Liver (tissue), 3 donors: ENCODE results near the gene FAM170B.

Experiments
- EGR1 ChIP-seq, 2 donors: IDR thresholded peaks; 2 replicates each; pipeline ENCODE4 v1.6.1; 2016 to 2018; ENCODE audit warnings: antibody characterized with exemption in 2 of 2, low read depth in 2 of 2
- GABPA ChIP-seq, 2 donors: IDR thresholded peaks in 1 of 2; conservative IDR thresholded peaks in 1 of 2; 2 replicates each; pipeline ENCODE4 v1.6.1; 2016; ENCODE audit warnings: antibody characterized with exemption in 2 of 2, mild to moderate bottlenecking in 1 of 2, moderate library complexity in 1 of 2
- HNF4A ChIP-seq, 2 donors: conservative IDR thresholded peaks; 2 replicates each; pipeline ENCODE4 v1.6.1; 2016; ENCODE audit warnings: antibody characterized with exemption in 2 of 2, mild to moderate bottlenecking in 2 of 2
- HNF4G ChIP-seq: IDR thresholded peaks from 2 replicates; pipeline ENCODE4 v1.6.1; 2016; ENCODE audit warnings: antibody characterized with exemption
- JUND ChIP-seq, 2 donors: IDR thresholded peaks; 2 replicates each; pipeline ENCODE4 v1.6.1; 2016; ENCODE audit warnings: antibody characterized with exemption in 2 of 2
- NR2F2 ChIP-seq: IDR thresholded peaks from 2 replicates; pipeline ENCODE4 v1.6.1; 2016; ENCODE audit warnings: antibody characterized with exemption
- RAD21 ChIP-seq, 2 donors: IDR thresholded peaks; 2 replicates each; pipeline ENCODE4 v1.6.1; 2016; ENCODE audit warnings: antibody characterized with exemption in 2 of 2, mild to moderate bottlenecking in 2 of 2
- RXRA ChIP-seq, 2 donors: IDR thresholded peaks; 2 replicates each; pipeline ENCODE4 v1.6.1; 2017 to 2018; ENCODE audit warnings: antibody characterized with exemption in 2 of 2, mild to moderate bottlenecking in 1 of 2
- TAF1 ChIP-seq: conservative IDR thresholded peaks from 2 replicates; pipeline ENCODE4 v1.6.1; 2016; ENCODE audit warnings: antibody characterized with exemption, mild to moderate bottlenecking
- YY1 ChIP-seq: IDR thresholded peaks from 2 replicates; pipeline ENCODE4 v1.6.1; 2016; ENCODE audit warnings: antibody characterized with exemption, mild to moderate bottlenecking
- TF ChIP-seq, protein P1 (sequence below): fragments of 150-350 bp; IDR thresholded peaks from 2 replicates; pipeline ENCODE4 v1.5.1; 2017; ENCODE audit warnings: improper control_type of control experiment, low read depth, low read length; ENCODE audit not compliant: missing input control
- TF ChIP-seq, protein P2 (sequence below): IDR thresholded peaks from 2 replicates; pipeline ENCODE4 v1.6.1; 2016; ENCODE audit warnings: antibody characterized with exemption
- TF ChIP-seq, protein P3 (sequence below): IDR thresholded peaks from 2 replicates; pipeline ENCODE4 v1.6.1; 2016; ENCODE audit warnings: antibody characterized with exemption
- donor health status: healthy.
- donor health status: healthy.

DNA sequence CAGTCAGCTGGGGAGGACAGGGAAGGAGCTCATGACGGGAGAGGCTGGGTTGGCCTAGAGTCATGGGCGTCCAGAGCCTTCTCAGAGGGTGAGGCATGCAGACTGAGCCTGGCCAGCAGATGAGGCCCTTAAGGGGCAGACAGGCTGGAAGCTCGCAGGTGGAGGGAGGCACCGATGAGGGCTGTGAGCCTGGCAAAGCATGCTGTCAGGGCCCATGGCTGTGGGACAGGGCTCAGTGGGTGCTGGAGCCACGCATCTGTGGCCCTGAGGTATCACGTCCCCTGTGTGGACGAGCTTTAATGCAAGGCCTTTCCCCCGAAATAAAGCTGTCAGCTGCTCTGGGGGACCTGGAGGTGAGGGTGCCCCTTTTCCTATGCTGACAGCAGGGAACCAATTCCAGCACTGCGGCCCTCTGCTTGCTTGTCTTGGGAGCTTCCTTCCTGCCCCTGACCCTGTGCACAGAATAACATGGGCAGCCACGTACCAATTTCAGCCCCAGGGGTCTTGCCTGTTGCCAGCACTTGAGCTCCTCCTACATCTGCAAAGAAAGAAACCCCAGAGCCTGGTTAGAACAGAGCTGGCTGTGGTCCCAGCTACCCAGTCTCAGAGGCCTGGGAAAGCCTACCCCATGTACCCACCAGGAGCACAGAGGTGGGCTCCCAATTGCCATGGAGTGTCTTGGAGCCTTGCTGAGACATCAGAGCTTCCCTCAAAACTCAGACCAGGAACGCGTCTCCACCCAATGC is 33.8 kb upstream of the FAM170B start:
- TF ChIP-seq, protein P1, sequence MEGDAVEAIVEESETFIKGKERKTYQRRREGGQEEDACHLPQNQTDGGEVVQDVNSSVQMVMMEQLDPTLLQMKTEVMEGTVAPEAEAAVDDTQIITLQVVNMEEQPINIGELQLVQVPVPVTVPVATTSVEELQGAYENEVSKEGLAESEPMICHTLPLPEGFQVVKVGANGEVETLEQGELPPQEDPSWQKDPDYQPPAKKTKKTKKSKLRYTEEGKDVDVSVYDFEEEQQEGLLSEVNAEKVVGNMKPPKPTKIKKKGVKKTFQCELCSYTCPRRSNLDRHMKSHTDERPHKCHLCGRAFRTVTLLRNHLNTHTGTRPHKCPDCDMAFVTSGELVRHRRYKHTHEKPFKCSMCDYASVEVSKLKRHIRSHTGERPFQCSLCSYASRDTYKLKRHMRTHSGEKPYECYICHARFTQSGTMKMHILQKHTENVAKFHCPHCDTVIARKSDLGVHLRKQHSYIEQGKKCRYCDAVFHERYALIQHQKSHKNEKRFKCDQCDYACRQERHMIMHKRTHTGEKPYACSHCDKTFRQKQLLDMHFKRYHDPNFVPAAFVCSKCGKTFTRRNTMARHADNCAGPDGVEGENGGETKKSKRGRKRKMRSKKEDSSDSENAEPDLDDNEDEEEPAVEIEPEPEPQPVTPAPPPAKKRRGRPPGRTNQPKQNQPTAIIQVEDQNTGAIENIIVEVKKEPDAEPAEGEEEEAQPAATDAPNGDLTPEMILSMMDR = no peak
- TF ChIP-seq TAF1 = no peak
- no peak for TF ChIP-seq RAD21 (IDR thresholded peaks at IDR 0.05)
- TF ChIP-seq RXRA (IDR thresholded peaks at IDR 0.05) = no peak
- no peak for TF ChIP-seq GABPA (IDR thresholded peaks at IDR 0.05 in 1 of 2, conservative IDR thresholded peaks at IDR 0.05 in 1 of 2)
- no peak for TF ChIP-seq YY1
- TF ChIP-seq HNF4A (conservative IDR thresholded peaks at IDR 0.05) = no peak
- TF ChIP-seq HNF4G = no peak
- TF ChIP-seq, protein P2, sequence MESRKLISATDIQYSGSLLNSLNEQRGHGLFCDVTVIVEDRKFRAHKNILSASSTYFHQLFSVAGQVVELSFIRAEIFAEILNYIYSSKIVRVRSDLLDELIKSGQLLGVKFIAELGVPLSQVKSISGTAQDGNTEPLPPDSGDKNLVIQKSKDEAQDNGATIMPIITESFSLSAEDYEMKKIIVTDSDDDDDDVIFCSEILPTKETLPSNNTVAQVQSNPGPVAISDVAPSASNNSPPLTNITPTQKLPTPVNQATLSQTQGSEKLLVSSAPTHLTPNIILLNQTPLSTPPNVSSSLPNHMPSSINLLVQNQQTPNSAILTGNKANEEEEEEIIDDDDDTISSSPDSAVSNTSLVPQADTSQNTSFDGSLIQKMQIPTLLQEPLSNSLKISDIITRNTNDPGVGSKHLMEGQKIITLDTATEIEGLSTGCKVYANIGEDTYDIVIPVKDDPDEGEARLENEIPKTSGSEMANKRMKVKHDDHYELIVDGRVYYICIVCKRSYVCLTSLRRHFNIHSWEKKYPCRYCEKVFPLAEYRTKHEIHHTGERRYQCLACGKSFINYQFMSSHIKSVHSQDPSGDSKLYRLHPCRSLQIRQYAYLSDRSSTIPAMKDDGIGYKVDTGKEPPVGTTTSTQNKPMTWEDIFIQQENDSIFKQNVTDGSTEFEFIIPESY = no peak
- TF ChIP-seq, protein P3, sequence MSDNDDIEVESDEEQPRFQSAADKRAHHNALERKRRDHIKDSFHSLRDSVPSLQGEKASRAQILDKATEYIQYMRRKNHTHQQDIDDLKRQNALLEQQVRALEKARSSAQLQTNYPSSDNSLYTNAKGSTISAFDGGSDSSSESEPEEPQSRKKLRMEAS = no peak
- no peak for TF ChIP-seq JUND (IDR thresholded peaks at IDR 0.05)
- TF ChIP-seq EGR1 (IDR thresholded peaks at IDR 0.05; ENCODE audit: low read depth in 2 of 2) = no peak
- no peak for TF ChIP-seq NR2F2
